ENCODE data around the gene AFAP1L1. TPM values are rescaled to one million over a fixed set of nuclear protein-coding genes. Genes with fewer than 3 reads are reported as not detected.

AFAP1L1 gene
- total and polyA plus RNA-seq, 5 donors: 26.2 to 59.7 (median 40.3) TPM

- peak overlapping the region; percentile 81 for H3K27ac ChIP-seq (ENCODE audit: low read length)
- no peak overlapping the region for H3K4me3 ChIP-seq (ENCODE audit: low read length)
- intact Hi-C loops (cut with DNase I): no loop called here
- peaks cover 36% of the 10 kb centered on the region for H3K4me1 ChIP-seq (ENCODE audit: control insufficient read depth, insufficient read depth, low read length)
- DNase-seq (peak in 1 of 3 donors; percentile 46), ATAC-seq (peak; percentile 6 to 35)
- no peaks in the 10 kb centered on the region for H3K9me3 ChIP-seq (ENCODE audit: control insufficient read depth, low read length)
- WGBS: 16% methylated on average over 5 of the region's 5 CpGs
- no peaks in the 10 kb centered on the region for H3K27me3 ChIP-seq (ENCODE audit: control insufficient read depth, insufficient read depth)
Measured at GRCh38 chr5:149284501-149284900, 12.8 kb downstream of the AFAP1L1 start.

GRCh38 chr5:149285153-149285552 is 13.5 kb downstream of the AFAP1L1 start:
- no peaks in the 10 kb centered on the region for H3K9me3 ChIP-seq (ENCODE audit: control insufficient read depth, low read length)
- H3K27ac ChIP-seq (ENCODE audit: low read length): no peak overlapping the region
- H3K4me1 ChIP-seq (ENCODE audit: control insufficient read depth, insufficient read depth, low read length): peaks cover 33% of the 10 kb centered on the region
- intact Hi-C loops (cut with DNase I): no loop called here
- H3K27me3 ChIP-seq (ENCODE audit: control insufficient read depth, insufficient read depth): no peaks in the 10 kb centered on the region
- DNase-seq (no peak), ATAC-seq (no peak)
- H3K4me3 ChIP-seq (ENCODE audit: low read length): no peak overlapping the region
- 56% methylated on average over 1 of the region's 1 CpG for WGBS

GRCh38 chr5:149288436-149288835 is 16.8 kb downstream of the AFAP1L1 start:
- no peaks in the 10 kb centered on the region for H3K9me3 ChIP-seq (ENCODE audit: control insufficient read depth, low read length)
- ATAC-seq (peak; percentile 59 to 77), DNase-seq (peak; percentile 40 to 66 (median 66))
- peaks cover 27% of the 10 kb centered on the region for H3K4me1 ChIP-seq (ENCODE audit: control insufficient read depth, insufficient read depth, low read length)
- intact Hi-C loops (cut with DNase I): no loop called here
- H3K27ac ChIP-seq (ENCODE audit: low read length): peak overlapping the region; percentile 83
- 53% methylated on average over 8 of the region's 8 CpGs for WGBS
- no peaks in the 10 kb centered on the region for H3K27me3 ChIP-seq (ENCODE audit: control insufficient read depth, insufficient read depth)
- no peak overlapping the region for H3K4me3 ChIP-seq (ENCODE audit: low read length)

- Histone ChIP-seq H3K4me1 (ENCODE audit: control insufficient read depth, insufficient read depth, low read length) (peaks cover 21% of the 10 kb centered on the region), H3K27me3 (ENCODE audit: control insufficient read depth, insufficient read depth) (no peaks in the 10 kb centered on the region), H3K27ac (ENCODE audit: low read length) (peak overlapping the region; percentile 83), H3K4me3 (ENCODE audit: low read length) (no peak overlapping the region), H3K9me3 (ENCODE audit: control insufficient read depth, low read length) (no peaks in the 10 kb centered on the region)
- no peak for DNase-seq
- intact Hi-C loops (cut with DNase I): no loop called here
- WGBS: 4% methylated on average over 7 of the region's 7 CpGs
- ATAC-seq: peak; percentile 46 to 61
Measured at GRCh38 chr5:149289301-149289700, 17.6 kb downstream of the AFAP1L1 start.

GRCh38 chr5:149294872-149295829 is 23.5 kb downstream of the AFAP1L1 start:
- peaks cover 27% of the 10 kb centered on the region for H3K4me1 ChIP-seq (ENCODE audit: control insufficient read depth, insufficient read depth, low read length)
- WGBS: 44% methylated on average over 10 of the region's 10 CpGs
- ATAC-seq: no peak
- H3K4me3 ChIP-seq (ENCODE audit: low read length): no peak overlapping the region
- H3K27ac ChIP-seq (ENCODE audit: low read length): peak overlapping the region; percentile 71
- no peak for DNase-seq
- H3K9me3 ChIP-seq (ENCODE audit: control insufficient read depth, low read length): no peaks in the 10 kb centered on the region
- no peaks in the 10 kb centered on the region for H3K27me3 ChIP-seq (ENCODE audit: control insufficient read depth, insufficient read depth)
- intact Hi-C loops (cut with DNase I): no loop called here

- ATAC-seq (peak; percentile 50 to 71), DNase-seq (peak in 2 of 3 donors; percentile 65 to 77)
- Histone ChIP-seq H3K4me1 (ENCODE audit: control insufficient read depth, insufficient read depth, low read length) (peaks cover 31% of the 10 kb centered on the region), H3K4me3 (ENCODE audit: low read length) (no peak overlapping the region), H3K27me3 (ENCODE audit: control insufficient read depth, insufficient read depth) (no peaks in the 10 kb centered on the region), H3K9me3 (ENCODE audit: control insufficient read depth, low read length) (no peaks in the 10 kb centered on the region), H3K27ac (ENCODE audit: low read length) (peak overlapping the region; percentile 94)
- WGBS: 52% methylated on average over 5 of the region's 5 CpGs
- intact Hi-C loops (cut with DNase I): no loop called here
Measured at GRCh38 chr5:149297340-149298025, 25.8 kb downstream of the AFAP1L1 start.

- Histone ChIP-seq H3K27me3 (ENCODE audit: control insufficient read depth, insufficient read depth) (no peaks in the 10 kb centered on the region), H3K4me1 (ENCODE audit: control insufficient read depth, insufficient read depth, low read length) (peaks cover 26% of the 10 kb centered on the region), H3K4me3 (ENCODE audit: low read length) (no peak overlapping the region), H3K27ac (ENCODE audit: low read length) (peak overlapping the region; percentile 94), H3K9me3 (ENCODE audit: control insufficient read depth, low read length) (no peaks in the 10 kb centered on the region)
- no peak for DNase-seq
- ATAC-seq: no peak
- intact Hi-C loops (cut with DNase I): no loop called here
- 30% methylated on average over 1 of the region's 1 CpG for WGBS
Measured at GRCh38 chr5:149298163-149298562, 26.5 kb downstream of the AFAP1L1 start.

GRCh38 chr5:149298842-149299404 is 27.3 kb downstream of the AFAP1L1 start:
- Histone ChIP-seq H3K4me1 (ENCODE audit: control insufficient read depth, insufficient read depth, low read length) (peaks cover 26% of the 10 kb centered on the region), H3K9me3 (ENCODE audit: control insufficient read depth, low read length) (no peaks in the 10 kb centered on the region), H3K27ac (ENCODE audit: low read length) (peak overlapping the region; percentile 77), H3K27me3 (ENCODE audit: control insufficient read depth, insufficient read depth) (no peaks in the 10 kb centered on the region), H3K4me3 (ENCODE audit: low read length) (no peak overlapping the region)
- intact Hi-C loops (cut with DNase I): no loop called here
- 41% methylated on average over 11 of the region's 11 CpGs for WGBS
- peak in 2 of 3 donors; percentile 50 to 71 for DNase-seq
- ATAC-seq: peak; percentile 69 to 87

GRCh38 chr5:149299451-149300054 is 27.9 kb downstream of the AFAP1L1 start:
- no peak overlapping the region for H3K4me3 ChIP-seq (ENCODE audit: low read length)
- intact Hi-C loops (cut with DNase I): no loop called here
- peaks cover 26% of the 10 kb centered on the region for H3K4me1 ChIP-seq (ENCODE audit: control insufficient read depth, insufficient read depth, low read length)
- DNase-seq: peak; percentile 58 to 79 (median 71)
- 53% methylated on average over 14 of the region's 14 CpGs for WGBS
- H3K27me3 ChIP-seq (ENCODE audit: control insufficient read depth, insufficient read depth): no peaks in the 10 kb centered on the region
- ATAC-seq: peak; percentile 48 to 75
- H3K27ac ChIP-seq (ENCODE audit: low read length): peak overlapping the region; percentile 50
- H3K9me3 ChIP-seq (ENCODE audit: control insufficient read depth, low read length): no peaks in the 10 kb centered on the region

GRCh38 chr5:149300441-149300840 is 28.8 kb downstream of the AFAP1L1 start:
- H3K9me3 ChIP-seq (ENCODE audit: control insufficient read depth, low read length): no peaks in the 10 kb centered on the region
- DNase-seq: no peak
- peaks cover 21% of the 10 kb centered on the region for H3K4me1 ChIP-seq (ENCODE audit: control insufficient read depth, insufficient read depth, low read length)
- intact Hi-C loops (cut with DNase I): no loop called here
- H3K4me3 ChIP-seq (ENCODE audit: low read length): no peak overlapping the region
- WGBS: 79% methylated on average over 6 of the region's 6 CpGs
- no peaks in the 10 kb centered on the region for H3K27me3 ChIP-seq (ENCODE audit: control insufficient read depth, insufficient read depth)
- no peak for ATAC-seq
- peak overlapping the region; percentile 59 for H3K27ac ChIP-seq (ENCODE audit: low read length)

Measured in right cardiac atrium (tissue), 5 donors.